ENCODE measurements around the gene PLCB1. TPM values are rescaled to one million over a fixed set of nuclear protein-coding genes. Genes with fewer than 3 reads are reported as not detected.

Gene PLCB1
- total RNA-seq, 4 donors from 2014 or later: 72.9 to 115 (median 76.3) TPM

- DNase-seq (ENCODE audit: extremely low spot score): no peak
- Histone ChIP-seq H3K4me3 (no peak overlapping the region), H3K27ac (replicated peaks in 1 of 4) (no peak overlapping the region), H3K36me3 (no peaks in the 10 kb centered on the region), H3K27me3 (no peaks in the 10 kb centered on the region), H3K4me1 (peaks cover 3 to 21% (median 11%) of the 10 kb centered on the region in 4 donors), H3K9me3 (no peaks in the 10 kb centered on the region)
- intact Hi-C loops (cut with DNase I): no loop called here
- TF ChIP-seq CTCF (IDR thresholded peaks at IDR 0.05) (no peak), POLR2A (IDR thresholded peaks at IDR 0.05; ENCODE audit: low read depth) (no peak), POLR2AphosphoS5 (IDR thresholded peaks at IDR 0.05) (no peak), EP300 (IDR thresholded peaks at IDR 0.05) (no peak)
Measured at GRCh38 chr20:8414586-8415274, 282.7 kb downstream of the PLCB1 start.

- no peak for TF ChIP-seq CTCF (IDR thresholded peaks at IDR 0.05)
- no peak for DNase-seq (ENCODE audit: extremely low spot score)
- H3K4me1 ChIP-seq: peaks cover 0 to 12% (median 0%) of the 10 kb centered on the region in 4 donors
- 73% methylated on average over 2 of the region's 2 CpGs for WGBS
- no peak overlapping the region for H3K27ac ChIP-seq (replicated peaks in 1 of 4)
- H3K36me3 ChIP-seq: no peaks in the 10 kb centered on the region
- no peaks in the 10 kb centered on the region for H3K27me3 ChIP-seq
- no peaks in the 10 kb centered on the region for H3K9me3 ChIP-seq
- H3K4me3 ChIP-seq: no peak overlapping the region
- intact Hi-C loops (cut with DNase I): no loop called here
Measured at GRCh38 chr20:8421981-8422380, 289.9 kb downstream of the PLCB1 start.

- WGBS: 94% methylated on average over 2 of the region's 2 CpGs
- intact Hi-C loops (cut with DNase I): no loop called here
- TF ChIP-seq POLR2AphosphoS5 (IDR thresholded peaks at IDR 0.05) (no peak), POLR2A (IDR thresholded peaks at IDR 0.05; ENCODE audit: low read depth) (no peak), EP300 (IDR thresholded peaks at IDR 0.05) (no peak), CTCF (IDR thresholded peaks at IDR 0.05) (no peak)
Measured at GRCh38 chr20:8423482-8423881, 291.4 kb downstream of the PLCB1 start.

GRCh38 chr20:8424010-8424409 is 291.9 kb downstream of the PLCB1 start:
- Histone ChIP-seq H3K9me3 (no peaks in the 10 kb centered on the region), H3K27me3 (no peaks in the 10 kb centered on the region), H3K27ac (replicated peaks in 1 of 4) (no peak overlapping the region), H3K4me3 (no peak overlapping the region), H3K4me1 (peaks cover 4 to 12% (median 6%) of the 10 kb centered on the region in 4 donors), H3K36me3 (no peaks in the 10 kb centered on the region)
- no peak for DNase-seq (ENCODE audit: extremely low spot score)
- TF ChIP-seq EP300 (IDR thresholded peaks at IDR 0.05) (no peak), POLR2AphosphoS5 (IDR thresholded peaks at IDR 0.05) (no peak), CTCF (IDR thresholded peaks at IDR 0.05) (no peak), POLR2A (IDR thresholded peaks at IDR 0.05; ENCODE audit: low read depth) (no peak)
- intact Hi-C loops (cut with DNase I): no loop called here
- WGBS: 92% methylated on average over 2 of the region's 2 CpGs

More at GRCh38 chr20:8423482-8423881, 291.4 kb downstream of the PLCB1 start:
- Histone ChIP-seq H3K36me3 (no peaks in the 10 kb centered on the region), H3K27me3 (no peaks in the 10 kb centered on the region), H3K4me3 (no peak overlapping the region), H3K9me3 (no peaks in the 10 kb centered on the region), H3K4me1 (peaks cover 4 to 12% (median 5%) of the 10 kb centered on the region in 4 donors), H3K27ac (replicated peaks in 1 of 4) (no peak overlapping the region)
- DNase-seq (ENCODE audit: extremely low spot score): no peak

GRCh38 chr20:8425016-8425415 is 292.9 kb downstream of the PLCB1 start:
- H3K4me1 ChIP-seq: peaks cover 4 to 13% (median 9%) of the 10 kb centered on the region in 4 donors
- WGBS: 92% methylated on average over 4 of the region's 4 CpGs
- H3K27me3 ChIP-seq: no peaks in the 10 kb centered on the region
- H3K36me3 ChIP-seq: no peaks in the 10 kb centered on the region
- no peak for TF ChIP-seq POLR2AphosphoS5 (IDR thresholded peaks at IDR 0.05)
- no peak for TF ChIP-seq CTCF (IDR thresholded peaks at IDR 0.05)
- TF ChIP-seq POLR2A (IDR thresholded peaks at IDR 0.05; ENCODE audit: low read depth): no peak
- TF ChIP-seq EP300 (IDR thresholded peaks at IDR 0.05): no peak
- no peak overlapping the region for H3K4me3 ChIP-seq
- no peak overlapping the region for H3K27ac ChIP-seq (replicated peaks in 1 of 4)
- no peaks in the 10 kb centered on the region for H3K9me3 ChIP-seq
- intact Hi-C loops (cut with DNase I): no loop called here
- no peak for DNase-seq (ENCODE audit: extremely low spot score)

All from esophagus muscularis mucosa (tissue), 4 donors.